GM15510 (cell line): ENCODE results near the gene SLCO4C1.

ENCODE experiments used
- POLR2A ChIP-seq: IDR thresholded peaks from 3 replicates; pipeline ENCODE4 v1.6.1; 2011; ENCODE audit warnings: borderline replicate concordance; ENCODE audit not compliant: insufficient read length; ENCODE audit errors: extremely low read depth

Gene SLCO4C1

DNA sequence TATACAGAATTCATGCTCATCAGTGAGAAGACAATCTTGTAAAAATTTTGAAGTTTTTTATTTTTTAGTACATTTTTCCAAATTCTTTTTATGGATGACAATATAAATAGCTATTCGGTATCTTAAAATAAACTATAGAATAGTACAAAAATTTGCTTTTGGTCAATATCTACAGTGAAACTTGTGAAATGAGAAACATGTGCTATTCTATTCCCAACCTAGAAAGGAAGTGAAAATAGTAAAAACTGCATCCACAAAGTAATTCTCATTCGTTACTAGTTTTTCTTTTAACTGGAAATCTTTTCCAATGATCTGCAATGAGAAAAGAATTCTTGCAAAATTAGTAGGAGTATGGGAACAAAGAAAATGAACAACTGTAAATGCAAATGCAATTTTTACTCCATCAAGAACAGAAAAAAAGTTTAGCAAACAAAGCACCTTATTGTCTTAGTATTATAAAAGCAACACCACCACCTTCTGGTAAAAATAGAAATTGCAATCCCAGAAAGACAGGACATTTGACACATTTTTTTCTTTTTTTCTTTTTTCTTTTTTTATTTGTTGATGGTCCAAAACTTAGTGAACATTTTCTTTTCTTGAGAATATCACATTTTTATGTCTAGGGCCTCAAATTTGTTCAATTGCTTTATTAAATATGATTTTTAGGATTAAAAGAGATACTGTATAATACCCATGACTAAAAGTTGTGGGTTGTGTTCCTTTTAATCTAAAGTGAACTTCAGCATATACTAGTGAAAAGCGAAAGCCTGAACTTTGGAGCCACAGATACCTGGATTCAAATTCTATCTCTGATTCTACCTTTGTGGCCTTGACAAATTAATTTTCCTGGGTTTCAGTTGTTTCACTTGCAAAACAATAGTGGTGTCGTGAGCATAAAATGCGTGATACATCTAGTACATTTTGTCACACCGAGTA, 72.3 kb downstream of the SLCO4C1 start:
- TF ChIP-seq POLR2A, result no peak

DNA sequence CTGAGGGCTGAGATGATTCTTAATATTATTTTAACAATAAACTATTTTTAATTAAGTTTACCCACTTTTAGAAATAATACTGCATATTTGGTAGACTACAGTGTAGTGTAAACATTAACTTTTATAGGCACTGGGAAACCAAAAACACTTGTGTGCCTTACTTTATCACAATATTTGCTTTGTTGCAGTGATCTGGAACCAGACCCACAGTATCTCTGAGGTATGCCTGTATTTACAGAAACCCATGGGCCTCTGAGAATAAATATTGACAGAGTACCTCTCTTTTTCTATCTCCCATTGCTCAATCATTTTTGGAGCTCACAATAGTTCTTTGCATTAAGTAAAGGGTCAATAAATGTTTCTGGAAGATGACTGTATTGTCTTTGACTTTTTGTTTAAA, 73.3 kb downstream of the SLCO4C1 start:
- no peak for TF ChIP-seq POLR2A

DNA sequence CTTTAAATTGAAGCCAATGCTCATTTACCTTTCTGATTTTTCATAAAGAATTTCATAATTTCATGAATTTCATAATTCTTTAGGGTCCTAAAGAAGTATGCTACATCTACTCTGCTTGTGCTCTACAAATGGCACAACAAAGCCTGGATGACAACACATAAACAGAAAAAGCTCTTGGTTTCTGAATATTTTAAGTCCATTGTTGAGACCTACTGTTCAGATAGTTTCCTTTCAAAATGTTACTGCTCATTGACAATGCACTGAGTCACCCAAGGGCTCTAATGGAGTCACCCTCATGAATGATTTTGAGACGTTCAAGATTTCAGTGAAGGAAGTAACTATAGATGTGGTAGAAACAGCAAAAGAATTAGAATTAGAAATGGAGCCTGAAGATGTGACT, 74.1 kb downstream of the SLCO4C1 start:
- TF ChIP-seq POLR2A, result no peak

DNA sequence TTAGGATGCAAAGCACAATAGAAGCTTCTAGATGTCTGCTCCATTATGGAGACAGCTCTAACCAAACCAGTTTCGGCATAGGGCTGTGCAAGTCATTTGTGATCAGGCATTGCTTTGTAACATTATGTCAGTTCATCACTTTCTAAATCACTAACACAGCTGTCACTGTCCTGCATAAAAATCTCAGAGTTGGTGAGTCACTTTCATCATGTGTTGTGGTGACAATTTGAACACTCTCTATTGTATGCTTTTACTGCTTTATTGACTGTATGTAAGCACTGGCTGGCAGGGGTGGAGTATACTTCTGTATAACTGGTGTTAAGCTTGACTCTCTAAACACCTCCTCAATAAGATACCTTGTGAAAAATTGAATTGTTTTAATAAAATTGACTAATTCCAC, 77.9 kb downstream of the SLCO4C1 start:
- TF ChIP-seq POLR2A, result no peak

DNA sequence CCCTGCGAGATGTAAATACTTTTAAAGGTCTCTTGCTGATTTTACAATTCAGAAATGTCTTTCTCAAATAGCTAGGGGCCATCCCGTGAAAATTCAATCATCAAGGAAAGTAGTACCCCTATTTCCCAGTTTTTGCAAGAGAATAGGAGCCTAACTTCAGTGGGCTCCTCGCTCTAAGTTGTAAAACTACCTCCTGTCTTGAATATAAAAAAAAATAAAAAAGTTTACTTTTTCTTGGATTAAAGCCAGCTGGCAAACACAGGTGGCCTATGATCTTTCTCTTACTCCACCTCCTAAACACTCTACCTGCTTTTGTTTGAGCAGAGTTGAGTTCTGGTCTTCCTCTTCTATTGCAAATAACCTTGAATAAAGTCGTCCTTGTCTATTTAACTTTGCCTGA, 79.4 kb downstream of the SLCO4C1 start:
- TF ChIP-seq POLR2A, result no peak

DNA sequence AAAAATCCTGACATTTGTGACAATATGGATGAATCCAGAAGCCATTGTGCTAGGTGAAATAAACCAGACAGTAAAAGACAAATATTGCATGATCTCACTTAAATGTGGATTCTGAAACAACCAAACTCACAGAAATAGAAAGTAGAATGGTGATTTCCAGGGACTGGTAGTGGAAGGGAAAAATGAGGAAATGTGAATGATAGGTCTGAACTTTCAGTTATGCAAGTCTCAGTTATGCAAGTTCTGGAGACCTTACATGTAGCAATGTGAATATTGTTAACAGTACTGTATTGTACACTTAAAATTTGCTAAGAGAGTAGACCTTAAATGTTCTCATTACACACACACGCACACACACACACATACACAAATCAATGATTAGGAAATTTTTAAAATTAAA, 84.9 kb downstream of the SLCO4C1 start:
- no peak for TF ChIP-seq POLR2A

DNA sequence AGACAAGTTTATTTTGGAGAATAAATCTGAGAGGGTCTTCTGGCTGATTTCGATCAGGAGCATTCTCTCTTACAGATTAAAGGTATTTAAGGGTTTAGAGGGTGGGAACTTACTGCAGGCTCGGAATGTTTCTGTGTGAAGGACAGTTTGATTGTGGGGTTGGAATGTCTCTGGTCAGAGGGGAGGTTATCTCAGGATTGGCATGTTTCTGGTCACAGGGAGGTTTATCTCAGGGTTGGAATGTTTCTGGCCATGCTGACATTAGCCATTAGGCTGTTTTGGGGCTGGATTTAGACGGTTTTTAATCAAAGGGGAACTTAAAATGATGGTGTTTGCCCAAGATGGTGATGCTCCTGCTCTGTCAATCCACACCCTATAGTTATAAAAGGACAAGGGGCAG, 95.2 kb downstream of the SLCO4C1 start:
- no peak for TF ChIP-seq POLR2A

DNA sequence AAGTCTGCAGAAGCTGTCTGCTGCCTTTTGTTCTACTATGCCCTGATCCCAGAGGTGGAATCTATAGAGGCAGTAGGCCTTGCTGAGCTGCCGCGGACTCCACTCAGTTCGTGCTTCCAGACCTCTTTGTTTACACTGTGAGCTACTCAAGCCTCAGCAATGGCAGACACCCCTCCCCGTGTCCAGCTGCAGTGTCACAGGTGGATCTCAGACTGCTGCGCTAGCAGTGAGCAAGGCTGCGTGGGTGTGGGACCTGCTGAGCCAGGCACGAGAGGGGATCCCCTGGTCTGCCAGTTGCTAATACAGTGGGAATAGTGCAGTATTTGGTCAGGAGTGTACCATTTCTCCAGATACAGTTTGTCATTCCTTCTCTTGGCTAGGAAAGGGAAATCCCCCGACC, 99.6 kb downstream of the SLCO4C1 start:
- TF ChIP-seq POLR2A, result no peak
